ENCODE measurements around the gene ROBO3. TPM values are rescaled to one million over a fixed set of nuclear protein-coding genes. Genes with fewer than 3 reads are reported as not detected.

The ROBO3 gene
- total RNA-seq, 1 donor from 2014 or later: 5.9 TPM

- no peak for TF ChIP-seq CTCF (IDR thresholded peaks at IDR 0.05; ENCODE audit: partially characterized antibody, unreplicated experiment)
- Mint-ChIP-seq H3K27ac (ENCODE audit: unreplicated experiment) (no peak overlapping the region), H3K4me1 (ENCODE audit: low read depth, unreplicated experiment) (peaks cover 6% of the 10 kb centered on the region), H3K27me3 (ENCODE audit: unreplicated experiment) (peaks cover 8% of the 10 kb centered on the region), H3K36me3 (ENCODE audit: unreplicated experiment) (peaks cover 5% of the 10 kb centered on the region), H3K4me3 (ENCODE audit: unreplicated experiment) (no peak overlapping the region), H3K9me3 (ENCODE audit: unreplicated experiment) (no peaks in the 10 kb centered on the region)
- no peak for DNase-seq
These were observed 21.2 kb downstream of the ROBO3 start for GRCh38 chr11:124886476-124886875.

GRCh38 chr11:124886978-124887666, 21.9 kb downstream of the ROBO3 start:
- Mint-ChIP-seq H3K27me3 (ENCODE audit: unreplicated experiment) (peaks cover 8% of the 10 kb centered on the region), H3K9me3 (ENCODE audit: unreplicated experiment) (no peaks in the 10 kb centered on the region), H3K4me1 (ENCODE audit: low read depth, unreplicated experiment) (peaks cover 7% of the 10 kb centered on the region), H3K27ac (ENCODE audit: unreplicated experiment) (no peak overlapping the region), H3K36me3 (ENCODE audit: unreplicated experiment) (peaks cover 5% of the 10 kb centered on the region), H3K4me3 (ENCODE audit: unreplicated experiment) (no peak overlapping the region)
- no peak for DNase-seq
- TF ChIP-seq CTCF (IDR thresholded peaks at IDR 0.05; ENCODE audit: partially characterized antibody, unreplicated experiment): no peak

- Mint-ChIP-seq H3K27me3 (ENCODE audit: unreplicated experiment) (peaks cover 8% of the 10 kb centered on the region), H3K27ac (ENCODE audit: unreplicated experiment) (no peak overlapping the region), H3K9me3 (ENCODE audit: unreplicated experiment) (no peaks in the 10 kb centered on the region), H3K4me1 (ENCODE audit: low read depth, unreplicated experiment) (peaks cover 7% of the 10 kb centered on the region), H3K36me3 (ENCODE audit: unreplicated experiment) (peaks cover 5% of the 10 kb centered on the region), H3K4me3 (ENCODE audit: unreplicated experiment) (no peak overlapping the region)
- DNase-seq: no peak
- no peak for TF ChIP-seq CTCF (IDR thresholded peaks at IDR 0.05; ENCODE audit: partially characterized antibody, unreplicated experiment)
These were observed 22.4 kb downstream of the ROBO3 start for GRCh38 chr11:124887667-124888013.

GRCh38 chr11:124889191-124890091, 24.2 kb downstream of the ROBO3 start:
- H3K4me3 Mint-ChIP-seq (ENCODE audit: unreplicated experiment): no peak overlapping the region
- no peaks in the 10 kb centered on the region for H3K36me3 Mint-ChIP-seq (ENCODE audit: unreplicated experiment)
- H3K9me3 Mint-ChIP-seq (ENCODE audit: unreplicated experiment): no peaks in the 10 kb centered on the region
- TF ChIP-seq CTCF (IDR thresholded peaks at IDR 0.05; ENCODE audit: partially characterized antibody, unreplicated experiment): no peak
- H3K27ac Mint-ChIP-seq (ENCODE audit: unreplicated experiment): no peak overlapping the region
- peaks cover 8% of the 10 kb centered on the region for H3K27me3 Mint-ChIP-seq (ENCODE audit: unreplicated experiment)
- H3K4me1 Mint-ChIP-seq (ENCODE audit: low read depth, unreplicated experiment): peaks cover 5% of the 10 kb centered on the region
- DNase-seq: no peak

GRCh38 chr11:124890151-124890550, 24.9 kb downstream of the ROBO3 start:
- peaks cover 5% of the 10 kb centered on the region for H3K4me1 Mint-ChIP-seq (ENCODE audit: low read depth, unreplicated experiment)
- DNase-seq: no peak
- H3K36me3 Mint-ChIP-seq (ENCODE audit: unreplicated experiment): no peaks in the 10 kb centered on the region
- no peak overlapping the region for H3K4me3 Mint-ChIP-seq (ENCODE audit: unreplicated experiment)
- no peak overlapping the region for H3K27ac Mint-ChIP-seq (ENCODE audit: unreplicated experiment)
- no peak for TF ChIP-seq CTCF (IDR thresholded peaks at IDR 0.05; ENCODE audit: partially characterized antibody, unreplicated experiment)
- H3K27me3 Mint-ChIP-seq (ENCODE audit: unreplicated experiment): peaks cover 8% of the 10 kb centered on the region
- no peaks in the 10 kb centered on the region for H3K9me3 Mint-ChIP-seq (ENCODE audit: unreplicated experiment)

All from glutamatergic neuron (in vitro differentiated cells).